ENCODE measurements around the gene LRRN2. TPM values are rescaled to one million over a fixed set of nuclear protein-coding genes. Genes with fewer than 3 reads are reported as not detected.

The LRRN2 gene
- total and polyA plus RNA-seq, 2 donors (not counting 3 experiments of a cell fraction or from before 2014, with no cell fraction given), result not detected

- H3K4me3 ChIP-seq (replicated peaks in 1 of 3; ENCODE audit: insufficient read depth in 1 of 3, low read depth in 1 of 3, low read length in 3 of 3), result no peak overlapping the region
- TF ChIP-seq POLR2A (IDR thresholded peaks at IDR 0.05; ENCODE audit: low read depth, low read length), result no peak
- no peak for TF ChIP-seq EZH2 (IDR thresholded peaks at IDR 0.05; ENCODE audit: borderline replicate concordance, low read depth, low read length, severe bottlenecking)
- no peak for TF ChIP-seq MAX (IDR thresholded peaks at IDR 0.05; ENCODE audit: insufficient read depth, insufficient read length)
- no peak for TF ChIP-seq POLR2AphosphoS5 (IDR thresholded peaks at IDR 0.05; ENCODE audit: insufficient read depth, low read depth, low read length)
- TF ChIP-seq MYC (IDR thresholded peaks at IDR 0.05; ENCODE audit: low read depth, low read length), result no peak
- no peak for TF ChIP-seq GATA2 (IDR thresholded peaks at IDR 0.05; ENCODE audit: insufficient read depth, insufficient read length, low read depth, low read length)
- dilution Hi-C loops (cut with MboI; ENCODE audit: extremely low pct_ligation_motif_present, low sequenced_read_pairs) (no loop called here), intact Hi-C loops (cut with micrococcal nuclease) (no loop called here)
- H3K4me1 ChIP-seq (ENCODE audit: control insufficient read depth, extremely low read depth, insufficient read depth, low read length), result no peaks in the 10 kb centered on the region
- BruUV-seq (replicated peaks), result no TSS peak
- DNase-seq (ENCODE audit: low read depth, low spot score) (no peak), FAIRE-seq (no peak)
- no peaks in the 10 kb centered on the region for H4K20me1 ChIP-seq (replicated peaks; ENCODE audit: control insufficient read depth, extremely low read depth, insufficient read depth, low read length)
- no peaks in the 10 kb centered on the region for H3K36me3 ChIP-seq (ENCODE audit: control insufficient read depth in 2 of 2, extremely low read depth in 1 of 2, insufficient read depth in 2 of 2, low read length in 2 of 2)
- no peak overlapping the region for H3K4me2 ChIP-seq (ENCODE audit: insufficient read depth, low read length)
- no peak overlapping the region for H2AFZ ChIP-seq (ENCODE audit: low read depth, low read length)
- ChIA-PET POLR2A (no interaction called here), CTCF (no interaction called here)
- H3K9me3 ChIP-seq (replicated peaks; ENCODE audit: control insufficient read depth, insufficient read depth, low read length), result no peaks in the 10 kb centered on the region
- no peak overlapping the region for H3K9ac ChIP-seq (replicated peaks; ENCODE audit: extremely low read depth, insufficient read depth, low read length)
- peaks cover 6 to 10% of the 10 kb centered on the region in 2 experiments for H3K27me3 ChIP-seq (ENCODE audit: control insufficient read depth in 2 of 2, insufficient read depth in 2 of 2, low read length in 2 of 2)
- H3K27ac ChIP-seq (ENCODE audit: insufficient read depth, low read depth, low read length), result no peak overlapping the region
- H3K9me1 ChIP-seq (replicated peaks; ENCODE audit: control insufficient read depth, extremely low read depth, insufficient read depth, low read length), result no peaks in the 10 kb centered on the region
- H3K79me2 ChIP-seq (ENCODE audit: control insufficient read depth, insufficient read depth, low read length), result no peaks in the 10 kb centered on the region
Measured at GRCh38 chr1:204605791-204606190, 79.7 kb downstream of the LRRN2 start.

- no peaks in the 10 kb centered on the region for H3K9me1 ChIP-seq (replicated peaks; ENCODE audit: control insufficient read depth, extremely low read depth, insufficient read depth, low read length)
- intact Hi-C loops (cut with micrococcal nuclease), result no loop called here
- no peaks in the 10 kb centered on the region for H3K4me1 ChIP-seq (ENCODE audit: control insufficient read depth, extremely low read depth, insufficient read depth, low read length)
- no peak overlapping the region for H3K9ac ChIP-seq (replicated peaks; ENCODE audit: extremely low read depth, insufficient read depth, low read length)
- DNase-seq (ENCODE audit: low read depth, low spot score) (no peak), FAIRE-seq (no peak)
- POLR2A ChIA-PET, result no interaction called here
- H3K27ac ChIP-seq (ENCODE audit: insufficient read depth, low read depth, low read length), result no peak overlapping the region
- H3K4me3 ChIP-seq (replicated peaks in 1 of 3; ENCODE audit: insufficient read depth in 1 of 3, low read depth in 1 of 3, low read length in 3 of 3), result no peak overlapping the region
- H3K79me2 ChIP-seq (ENCODE audit: control insufficient read depth, insufficient read depth, low read length), result no peaks in the 10 kb centered on the region
- H4K20me1 ChIP-seq (replicated peaks; ENCODE audit: control insufficient read depth, extremely low read depth, insufficient read depth, low read length), result no peaks in the 10 kb centered on the region
- H2AFZ ChIP-seq (ENCODE audit: low read depth, low read length), result no peak overlapping the region
- CTCF ChIA-PET, result interaction anchor here (0.8 kb wide), 1 partner anchor 11 kb away, joined by 3 read pairs; no protein-coding TSS in a partner anchor
- no peak for TF ChIP-seq FOS (IDR thresholded peaks at IDR 0.05; ENCODE audit: borderline replicate concordance, insufficient read depth, low read length)
- TF ChIP-seq CTCF (IDR thresholded peaks at IDR 0.05; ENCODE audit: extremely low read depth in 1 of 2, insufficient read depth in 1 of 2, low read depth in 1 of 2, low read length in 2 of 2), result no peak
- TF ChIP-seq GATA2 (IDR thresholded peaks at IDR 0.05; ENCODE audit: insufficient read depth, insufficient read length, low read depth, low read length), result no peak
- TF ChIP-seq EZH2 (IDR thresholded peaks at IDR 0.05; ENCODE audit: borderline replicate concordance, low read depth, low read length, severe bottlenecking), result no peak
- TF ChIP-seq MAX (IDR thresholded peaks at IDR 0.05; ENCODE audit: insufficient read depth, insufficient read length), result no peak
- TF ChIP-seq POLR2A (IDR thresholded peaks at IDR 0.05; ENCODE audit: low read depth, low read length), result no peak
- no peak for TF ChIP-seq MYC (IDR thresholded peaks at IDR 0.05; ENCODE audit: low read depth, low read length)
- no peak for TF ChIP-seq JUN (IDR thresholded peaks at IDR 0.05; ENCODE audit: borderline replicate concordance, insufficient read depth, insufficient read length, low read depth)
- no peak for TF ChIP-seq POLR2AphosphoS5 (IDR thresholded peaks at IDR 0.05; ENCODE audit: insufficient read depth, low read depth, low read length)
- no peaks in the 10 kb centered on the region for H3K36me3 ChIP-seq (ENCODE audit: control insufficient read depth in 2 of 2, extremely low read depth in 1 of 2, insufficient read depth in 2 of 2, low read length in 2 of 2)
- no peaks in the 10 kb centered on the region for H3K9me3 ChIP-seq (replicated peaks; ENCODE audit: control insufficient read depth, insufficient read depth, low read length)
- dilution Hi-C loops (cut with MboI; ENCODE audit: extremely low pct_ligation_motif_present, low sequenced_read_pairs), result no loop called here
- H3K4me2 ChIP-seq (ENCODE audit: insufficient read depth, low read length), result no peak overlapping the region
- H3K27me3 ChIP-seq (ENCODE audit: control insufficient read depth in 2 of 2, insufficient read depth in 2 of 2, low read length in 2 of 2), result peaks cover 16 to 28% of the 10 kb centered on the region in 2 experiments
- no TSS peak for BruUV-seq (replicated peaks)
Measured at GRCh38 chr1:204602871-204603542, 82.5 kb downstream of the LRRN2 start.
